Measurements from ENCODE around the gene RRP7A.

- TF ChIP-seq CTCF (IDR thresholded peaks at IDR 0.05), result peak in 1 of 6 experiments; percentile 16
- TF ChIP-seq POLR2A (IDR thresholded peaks at IDR 0.05), result peak; percentile 16 to 62
Observed at GRCh38 chr22:42500161-42500835, 19.3 kb downstream of the RRP7A start.
